GM19397 (cell line): Measurements from ENCODE around the gene SLC7A9.
"Not testable (repeated sequence)": the region's sequence is repeated elsewhere in the genome, so short reads cannot be mapped to it uniquely, and the experiment has no call there.

Experiments used
- ATAC-seq: cut with Tn5 transposase; IDR thresholded peaks from one replicate; pipeline ENCODE4 v1.9.1; 2021; ENCODE audit warnings: mild to moderate bottlenecking, moderate library complexity; ENCODE audit not compliant: unreplicated experiment

SLC7A9 gene

DNA sequence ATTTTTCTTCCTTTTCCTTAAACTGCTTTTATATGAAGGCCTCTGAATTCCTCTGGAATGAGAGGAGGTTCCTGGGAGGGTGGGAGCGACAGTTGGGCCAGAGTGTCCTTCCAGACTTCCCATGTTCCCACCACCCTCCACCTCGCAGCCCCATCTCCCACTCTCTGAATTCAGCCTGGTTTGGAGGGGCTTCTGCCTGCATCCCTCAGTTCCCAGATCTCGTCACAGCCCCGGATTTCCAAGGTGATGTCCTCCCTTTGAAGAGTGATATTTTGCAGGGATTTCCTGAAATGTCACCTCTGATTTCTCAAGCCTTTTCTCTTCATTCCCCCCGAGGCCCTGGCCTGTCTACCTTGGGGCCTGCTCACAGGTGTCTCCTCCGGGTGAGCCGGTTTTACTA lies 16.7 kb upstream of the SLC7A9 start:
- no peak for ATAC-seq

- ATAC-seq = not testable (repeated sequence)
These were observed 15.7 kb upstream of the SLC7A9 start for GRCh38 chr19:32885255-32885654.

DNA sequence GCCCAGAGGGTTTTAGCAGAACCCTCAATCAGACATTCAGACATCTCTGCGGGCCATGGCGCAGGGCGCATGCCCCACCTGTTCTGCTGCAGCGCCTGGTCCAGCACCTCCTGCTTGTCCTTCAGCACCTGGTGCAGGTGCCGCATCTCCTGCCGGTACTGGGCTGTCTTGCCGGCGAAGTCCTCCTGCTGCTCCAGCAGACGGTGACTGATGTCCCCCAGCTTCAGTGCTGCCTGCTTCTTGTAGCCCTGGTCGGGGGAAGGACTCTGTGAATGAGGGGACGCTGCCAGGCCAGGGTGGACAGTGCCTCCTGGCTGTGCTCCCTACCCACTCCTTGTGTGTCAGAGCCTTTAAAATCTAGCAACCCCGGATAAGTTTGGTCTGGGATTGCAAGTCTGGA lies 12.2 kb upstream of the SLC7A9 start:
- ATAC-seq = no peak

- no peak for ATAC-seq
These were observed 11.1 kb upstream of the SLC7A9 start for GRCh38 chr19:32880622-32881021.

DNA sequence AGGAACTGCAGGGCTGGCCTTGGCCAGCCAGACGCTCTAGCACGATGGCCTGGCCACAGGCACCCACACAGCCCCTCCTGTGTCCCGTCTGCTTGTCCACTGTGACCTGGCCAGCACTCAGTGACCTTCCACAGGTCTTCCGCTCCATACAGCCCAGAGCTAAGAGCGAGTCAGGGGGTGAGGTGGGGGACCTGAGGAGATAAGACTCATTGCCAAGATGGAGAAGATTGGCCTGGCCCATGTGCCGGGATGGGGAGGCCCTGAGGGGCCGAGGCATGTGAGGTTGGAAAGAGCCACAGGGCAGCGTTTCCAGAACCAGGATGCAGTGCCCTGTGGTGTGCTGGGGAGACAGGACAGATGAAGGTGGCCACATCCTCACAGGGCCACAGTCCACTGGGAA lies 10.2 kb upstream of the SLC7A9 start:
- ATAC-seq = no peak

- no peak for ATAC-seq
These were observed 9.4 kb upstream of the SLC7A9 start for GRCh38 chr19:32878988-32879387.

- ATAC-seq = no peak
These were observed 8.6 kb upstream of the SLC7A9 start for GRCh38 chr19:32877977-32878745.

- ATAC-seq = no peak
These were observed 7.9 kb upstream of the SLC7A9 start for GRCh38 chr19:32877323-32877912.

DNA sequence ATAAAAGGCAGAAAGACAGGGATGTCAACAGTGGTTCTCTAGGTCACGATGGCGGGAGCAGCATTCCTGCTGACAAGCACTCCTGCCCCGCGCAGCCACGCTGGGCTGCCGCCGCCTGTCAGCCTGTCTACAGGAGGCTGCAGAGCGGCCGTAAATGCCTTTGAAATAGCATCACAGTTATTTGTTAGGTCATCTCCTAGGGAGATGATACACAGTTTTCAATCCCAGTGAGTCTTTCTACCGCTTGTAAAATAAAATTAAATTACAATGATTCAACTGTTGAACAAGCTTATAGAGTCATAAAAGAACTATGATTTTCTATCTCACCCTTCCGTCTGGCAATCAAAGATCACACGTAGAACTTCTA lies 7.3 kb upstream of the SLC7A9 start:
- ATAC-seq = no peak

DNA sequence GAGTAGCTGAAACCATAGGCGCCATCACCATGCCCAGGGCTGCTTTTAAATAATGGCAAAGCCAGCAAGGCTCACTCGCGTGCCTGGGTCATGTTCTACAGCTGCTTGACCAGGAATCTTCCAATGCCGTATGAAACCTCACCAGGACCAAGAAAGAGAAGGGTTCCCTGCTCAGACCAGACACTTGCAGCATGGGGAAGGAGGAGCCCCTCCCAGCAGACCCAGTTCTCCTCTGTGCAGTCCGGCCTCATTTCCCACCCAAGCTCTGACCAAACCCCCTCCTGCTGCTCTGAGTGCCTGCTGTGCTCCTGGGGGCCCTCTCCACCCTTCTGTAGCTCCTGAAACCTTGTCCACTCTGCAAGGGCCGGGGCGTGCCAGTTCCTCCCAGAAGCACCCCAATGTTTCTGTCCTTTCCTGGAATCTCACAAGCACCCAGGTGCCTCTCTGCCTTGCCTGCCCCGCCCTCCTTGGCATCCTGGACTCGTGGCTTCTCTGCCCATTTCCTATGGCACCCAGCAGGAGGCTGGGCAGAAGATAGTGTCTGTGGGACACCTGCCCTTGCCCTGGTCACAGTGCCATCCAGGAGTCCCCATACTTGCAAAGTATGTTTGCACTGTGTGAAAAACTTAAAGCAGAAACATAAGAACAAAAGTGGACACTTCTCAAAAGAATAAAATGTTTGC lies 6.8 kb upstream of the SLC7A9 start:
- no peak for ATAC-seq

- no peak for ATAC-seq
These were observed 5.9 kb upstream of the SLC7A9 start for GRCh38 chr19:32875428-32875827.

DNA sequence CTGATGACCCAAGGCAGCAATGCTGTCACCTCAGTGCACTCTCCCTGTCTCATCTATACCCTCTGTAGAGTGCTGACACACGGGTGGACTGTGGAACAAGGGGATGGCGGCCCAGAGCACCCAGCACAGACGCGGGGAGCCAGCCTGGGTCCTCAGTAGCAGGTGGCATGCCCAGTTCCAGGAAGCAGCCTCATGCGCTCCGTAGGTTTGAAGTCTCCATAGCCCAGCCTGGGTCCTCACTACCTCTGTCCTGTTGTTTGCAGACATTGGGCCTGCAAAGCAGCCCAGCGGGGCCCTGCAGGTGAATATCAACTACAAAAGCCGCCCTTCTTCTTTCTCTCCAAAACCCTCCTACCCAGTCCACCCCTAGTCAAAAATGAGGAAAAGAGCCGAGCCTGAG lies 5.0 kb upstream of the SLC7A9 start:
- ATAC-seq = no peak

- ATAC-seq = no peak
These were observed 3.8 kb upstream of the SLC7A9 start for GRCh38 chr19:32873247-32873959.

DNA sequence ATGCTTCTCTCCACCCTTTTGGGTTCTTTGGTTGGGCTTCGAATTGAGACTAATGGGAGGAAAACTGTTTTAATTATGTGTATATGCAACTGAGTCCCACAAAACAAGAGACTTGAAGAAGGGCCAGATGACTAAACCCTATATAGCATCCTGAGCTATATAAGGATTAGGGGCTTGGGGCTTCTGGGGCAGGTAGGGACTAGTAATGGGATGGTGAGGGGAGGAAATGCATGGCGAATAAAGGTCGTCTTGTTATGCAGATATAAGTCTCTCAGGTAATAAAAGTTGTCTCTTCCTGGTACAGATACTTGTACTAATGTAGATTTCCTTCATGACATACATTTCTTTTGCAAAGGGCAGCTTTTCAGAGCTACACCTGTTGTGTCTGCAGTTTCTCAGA lies 2.8 kb upstream of the SLC7A9 start:
- ATAC-seq = no peak

- ATAC-seq = no peak
These were observed 1.4 kb upstream of the SLC7A9 start for GRCh38 chr19:32870981-32871451.

DNA sequence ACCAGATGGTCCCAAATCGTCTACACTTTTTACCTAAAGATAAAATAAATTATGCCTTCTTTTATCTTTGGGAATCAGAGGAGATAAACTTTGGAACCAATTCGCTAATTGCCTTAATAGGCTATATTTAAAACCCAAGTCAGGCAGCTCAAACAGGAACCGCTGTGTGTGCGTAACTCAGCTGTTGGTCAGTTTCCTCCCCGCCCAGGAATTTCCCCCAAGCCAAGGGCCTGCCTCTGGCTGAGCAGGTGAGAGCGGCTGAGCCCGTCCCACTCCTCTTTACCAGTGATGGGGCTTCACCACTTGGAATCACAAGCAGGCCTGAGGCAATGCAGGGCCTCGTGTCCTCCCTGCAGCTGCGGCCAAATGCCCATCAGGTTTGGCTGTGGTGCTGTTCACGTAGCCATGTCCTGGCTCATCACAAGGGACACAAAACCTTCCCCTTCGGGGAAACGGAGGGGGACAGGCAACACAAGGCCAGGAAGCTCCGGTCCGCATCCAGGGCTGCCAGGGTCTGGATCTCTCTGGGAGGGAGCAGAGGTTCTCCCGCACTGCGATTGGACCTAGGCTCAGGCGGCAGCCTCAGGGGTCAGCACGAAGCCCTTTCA lies 503 bp upstream of the SLC7A9 start:
- ATAC-seq = no peak

DNA sequence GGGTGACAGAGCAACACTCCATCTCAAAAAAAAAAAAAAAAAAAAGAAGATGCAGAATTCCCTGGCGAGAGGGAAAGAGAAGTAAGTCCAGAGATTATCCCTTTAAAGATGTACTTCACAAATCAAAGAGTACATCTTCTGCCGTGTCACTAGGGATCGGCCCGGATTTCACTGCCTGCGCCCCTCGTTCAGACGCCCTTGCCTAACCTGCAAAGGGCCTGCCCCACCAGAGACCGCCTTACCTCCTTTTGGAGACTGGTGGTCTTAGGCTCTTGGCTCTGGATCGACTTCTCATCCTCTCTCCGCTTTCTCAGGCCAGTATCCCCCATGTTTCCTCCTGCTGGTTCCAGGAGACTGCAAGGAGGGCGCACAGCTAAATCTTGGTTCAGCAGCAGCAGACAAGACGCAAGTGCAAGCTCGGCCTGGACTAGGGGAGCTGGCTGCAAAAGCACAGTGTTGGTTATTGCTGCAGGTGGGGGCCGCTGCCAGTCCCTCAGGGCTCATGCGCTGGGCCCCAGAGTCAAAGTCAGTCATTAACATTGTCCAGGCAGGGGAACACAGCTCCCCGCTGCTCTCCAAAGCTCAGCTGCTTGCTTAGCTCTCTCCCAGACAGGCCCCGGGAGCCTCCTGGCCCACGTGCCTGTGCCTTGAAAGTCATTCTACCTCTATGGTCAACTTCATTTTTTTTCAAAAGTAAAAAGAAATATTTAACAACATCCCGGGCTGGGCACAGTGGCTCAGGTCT lies 1.2 kb downstream of the SLC7A9 start:
- no peak for ATAC-seq

DNA sequence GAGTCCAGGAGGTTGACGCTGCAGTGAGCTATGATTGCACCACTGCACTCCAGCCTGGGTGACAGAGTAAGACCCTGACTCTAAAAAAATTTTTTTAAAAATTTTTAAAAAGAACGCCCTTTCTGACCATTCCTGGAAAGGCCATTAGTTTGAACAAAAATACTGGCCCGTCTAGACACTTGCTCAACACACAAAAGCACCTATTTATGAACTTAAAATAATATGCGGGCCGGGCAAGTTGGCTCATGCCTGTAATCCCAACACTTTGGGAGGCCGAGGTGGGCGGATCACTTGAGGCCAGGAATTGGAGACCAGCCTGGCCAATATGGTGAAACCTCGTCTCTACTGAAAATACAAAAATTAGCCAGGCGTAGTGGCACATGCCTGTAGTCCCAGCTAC lies 2.1 kb downstream of the SLC7A9 start:
- ATAC-seq = not testable (repeated sequence)

DNA sequence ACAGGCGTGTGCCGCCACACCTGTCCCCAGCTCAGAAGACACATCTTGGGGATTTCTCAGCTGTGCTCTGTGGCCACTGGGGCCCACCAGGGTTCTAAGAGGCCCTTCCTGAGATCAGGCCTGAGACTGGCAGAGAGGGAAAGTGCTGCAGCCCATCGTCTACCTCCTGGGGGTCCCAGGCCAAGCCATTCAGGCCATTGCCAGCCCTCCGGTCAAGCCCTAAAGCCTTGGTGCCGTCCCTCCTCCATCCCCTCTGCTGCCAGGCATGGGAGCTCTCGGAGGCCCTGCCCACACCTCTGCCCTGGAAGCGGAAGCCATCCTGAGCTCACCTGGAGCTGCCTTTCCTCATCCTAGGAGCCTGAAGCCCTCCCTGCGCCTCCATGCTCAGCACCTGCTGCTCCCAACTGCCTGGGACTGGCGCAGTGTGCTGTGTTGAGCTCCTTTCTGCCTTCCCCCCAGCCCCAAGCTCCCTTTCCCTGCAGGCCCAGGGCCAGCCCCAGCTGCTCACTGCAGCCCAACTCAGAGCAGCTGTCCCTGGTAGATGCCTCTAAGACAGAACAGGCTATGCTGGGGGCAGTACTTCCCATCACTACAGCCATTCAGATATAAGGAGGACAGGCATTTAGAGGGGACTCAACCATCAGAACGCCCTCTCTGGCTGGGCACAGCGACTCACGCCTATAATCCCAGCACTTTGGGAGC lies 2.9 kb downstream of the SLC7A9 start:
- no peak for ATAC-seq

DNA sequence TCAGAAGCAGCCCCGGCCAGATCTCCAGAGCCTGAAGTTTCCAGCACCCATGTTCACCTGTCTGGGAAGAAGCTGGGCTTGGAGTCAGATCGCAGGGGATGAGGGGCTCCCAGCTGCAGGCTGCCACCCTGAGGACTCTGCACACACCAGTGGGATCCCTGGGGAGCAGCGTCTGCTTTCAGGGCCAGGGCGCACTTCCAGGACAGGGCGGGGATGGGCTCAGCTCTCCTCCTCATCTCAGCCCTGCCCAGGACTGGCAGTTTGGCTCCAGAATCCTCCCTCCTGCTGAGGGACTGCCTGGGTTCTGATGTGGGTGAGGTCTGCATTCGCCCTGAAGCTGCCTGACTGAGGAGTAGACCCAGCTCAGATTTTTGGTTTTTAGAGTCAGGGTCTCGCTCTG lies 3.5 kb downstream of the SLC7A9 start:
- no peak for ATAC-seq
